NCI-H146 (cell line): ENCODE results near the gene POMT1.

Experiments used
- DNase-seq: peaks from one replicate; lab custom pipeline; 2025; lab: John Stamatoyannopoulos, UW

The POMT1 gene

DNA sequence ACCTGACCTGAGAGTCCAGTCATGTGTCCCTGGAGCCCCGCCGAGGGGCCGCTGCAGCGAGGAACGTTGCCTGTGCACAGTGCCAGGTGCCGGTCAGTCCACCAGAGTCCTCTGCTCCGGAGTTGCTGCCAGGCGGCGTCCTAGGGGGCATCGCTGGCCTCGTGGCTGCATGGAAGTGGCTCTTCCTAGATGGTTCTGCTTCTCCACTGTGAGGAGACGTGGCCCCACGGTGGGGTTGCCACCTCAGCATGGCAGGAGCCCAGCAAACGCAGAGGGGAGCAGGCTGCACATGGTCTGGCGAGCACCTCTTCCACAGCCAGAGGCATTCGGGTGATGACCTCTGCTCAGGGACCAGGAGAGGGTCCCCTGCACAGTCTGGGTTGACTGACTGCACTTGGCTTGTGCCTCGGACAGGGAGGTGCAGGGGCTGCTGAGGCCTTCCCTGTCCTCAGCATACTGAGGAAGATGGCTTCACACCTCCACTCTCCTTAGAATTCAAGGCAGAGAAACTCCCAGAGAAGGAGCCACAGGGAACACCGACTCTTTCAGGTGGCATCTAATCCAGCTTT, 25.9 kb upstream of the POMT1 start:
- no peak for DNase-seq

DNA sequence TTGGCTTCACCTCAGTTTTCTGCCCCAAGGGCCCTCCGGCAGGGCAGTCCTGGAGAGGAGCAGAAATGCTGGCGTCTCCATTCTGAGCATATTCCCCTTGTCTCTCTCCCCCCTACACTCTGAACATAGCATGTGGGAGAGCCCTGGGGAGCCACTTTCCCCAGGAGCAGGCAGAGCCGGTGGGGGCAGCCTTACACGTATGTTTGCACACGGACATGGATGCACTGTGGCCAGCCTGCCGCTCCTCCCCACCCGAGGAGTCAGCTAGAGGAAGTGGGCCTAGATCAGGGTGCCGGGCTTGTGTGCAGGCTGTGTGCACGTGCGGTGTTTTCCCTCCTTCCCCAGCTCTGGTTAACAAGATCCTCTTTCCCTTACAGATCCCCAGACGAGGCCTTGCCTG, 25.4 kb upstream of the POMT1 start:
- no peak for DNase-seq

DNA sequence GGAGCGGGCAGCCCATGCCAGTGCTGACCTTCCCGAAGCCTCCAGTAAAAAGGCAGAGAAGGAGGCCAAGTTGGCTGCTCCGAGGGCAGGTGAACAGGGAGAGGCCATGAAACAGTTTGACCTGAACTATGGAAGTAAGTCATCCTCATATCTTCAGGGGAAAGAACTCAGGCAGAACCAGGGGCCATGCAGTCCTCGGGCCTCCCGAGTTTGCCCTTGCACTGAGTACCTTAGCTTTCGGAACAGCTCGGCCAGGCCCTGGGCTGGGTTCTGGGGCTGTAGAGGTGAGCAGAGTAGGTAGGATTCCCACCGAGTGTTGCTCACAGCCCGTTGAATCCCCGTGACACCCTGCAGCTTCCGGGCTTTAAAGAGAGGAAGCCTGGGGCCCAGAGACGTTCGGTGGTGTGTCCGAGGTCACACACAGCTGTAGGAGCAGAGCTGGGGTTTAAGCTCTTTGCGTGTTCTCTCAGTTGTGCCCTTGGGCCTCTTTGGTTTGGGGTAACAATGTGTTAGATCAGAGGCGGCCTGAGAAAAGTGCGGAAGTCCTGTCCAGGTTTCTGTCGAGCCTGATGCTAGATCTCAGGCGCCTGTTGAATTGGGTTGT, 24.8 kb upstream of the POMT1 start:
- no peak for DNase-seq

DNA sequence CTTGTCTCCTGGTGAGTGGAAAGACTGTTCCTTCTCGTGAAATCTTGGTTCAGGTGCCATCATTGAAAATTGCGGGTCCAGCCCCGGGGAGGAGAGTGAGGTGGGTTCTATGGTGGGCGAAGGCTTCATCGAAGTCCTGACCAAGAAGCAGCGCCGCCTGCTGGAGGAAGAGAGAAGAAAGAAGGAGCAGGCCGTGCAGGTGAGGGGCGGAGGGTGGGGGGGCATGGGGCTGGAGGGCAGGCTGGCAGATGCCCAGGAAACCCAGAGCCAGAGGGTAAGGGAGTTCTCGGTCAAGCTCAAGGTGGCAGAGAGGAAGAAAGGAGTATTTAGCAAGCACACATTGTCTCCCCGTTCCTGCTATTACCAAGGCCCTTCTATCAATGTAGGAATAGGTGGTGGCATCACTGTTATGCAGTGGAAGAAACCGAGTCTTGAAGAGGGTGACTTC, 24.3 kb upstream of the POMT1 start:
- peak; percentile 15 for DNase-seq

DNA sequence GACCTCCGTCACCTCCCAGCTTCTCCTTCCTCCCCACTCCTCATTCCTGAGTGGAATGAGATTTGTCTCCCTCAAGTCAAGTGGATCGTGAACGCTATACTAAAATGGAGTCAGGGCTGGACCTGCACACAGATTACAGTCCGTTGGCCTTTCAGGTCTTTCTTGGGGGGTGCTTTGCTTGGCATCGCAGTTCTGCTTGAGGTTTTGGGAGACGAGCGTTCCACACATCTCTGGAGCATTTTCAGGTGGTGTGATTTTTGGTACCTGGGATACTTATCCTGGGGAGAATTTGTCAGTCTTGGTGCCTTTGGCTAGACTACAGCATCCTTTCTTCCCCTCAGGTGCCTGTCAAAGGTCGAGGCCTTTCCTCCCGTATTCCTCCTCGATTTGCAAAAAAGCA, 23.8 kb upstream of the POMT1 start:
- DNase-seq, result no peak

DNA sequence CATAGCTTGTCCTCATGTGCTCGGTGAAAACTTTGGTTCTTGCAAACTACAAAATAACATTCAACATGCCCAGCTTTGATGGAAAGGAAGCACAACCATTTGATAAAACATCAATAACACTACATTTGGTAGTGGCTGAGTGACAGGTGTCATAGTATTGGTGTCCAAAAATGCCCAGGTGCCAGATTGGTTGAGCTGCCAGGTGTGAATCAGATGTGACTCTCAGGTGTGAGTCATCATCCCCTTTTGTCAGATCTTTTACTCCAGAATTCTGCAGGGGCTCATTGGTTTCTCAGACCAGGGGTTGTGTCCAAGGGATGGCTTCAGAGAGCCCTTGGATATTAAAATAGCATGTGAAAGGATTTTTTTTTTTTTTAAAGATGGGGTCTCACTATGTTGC, 22.5 kb upstream of the POMT1 start:
- no peak for DNase-seq

DNA sequence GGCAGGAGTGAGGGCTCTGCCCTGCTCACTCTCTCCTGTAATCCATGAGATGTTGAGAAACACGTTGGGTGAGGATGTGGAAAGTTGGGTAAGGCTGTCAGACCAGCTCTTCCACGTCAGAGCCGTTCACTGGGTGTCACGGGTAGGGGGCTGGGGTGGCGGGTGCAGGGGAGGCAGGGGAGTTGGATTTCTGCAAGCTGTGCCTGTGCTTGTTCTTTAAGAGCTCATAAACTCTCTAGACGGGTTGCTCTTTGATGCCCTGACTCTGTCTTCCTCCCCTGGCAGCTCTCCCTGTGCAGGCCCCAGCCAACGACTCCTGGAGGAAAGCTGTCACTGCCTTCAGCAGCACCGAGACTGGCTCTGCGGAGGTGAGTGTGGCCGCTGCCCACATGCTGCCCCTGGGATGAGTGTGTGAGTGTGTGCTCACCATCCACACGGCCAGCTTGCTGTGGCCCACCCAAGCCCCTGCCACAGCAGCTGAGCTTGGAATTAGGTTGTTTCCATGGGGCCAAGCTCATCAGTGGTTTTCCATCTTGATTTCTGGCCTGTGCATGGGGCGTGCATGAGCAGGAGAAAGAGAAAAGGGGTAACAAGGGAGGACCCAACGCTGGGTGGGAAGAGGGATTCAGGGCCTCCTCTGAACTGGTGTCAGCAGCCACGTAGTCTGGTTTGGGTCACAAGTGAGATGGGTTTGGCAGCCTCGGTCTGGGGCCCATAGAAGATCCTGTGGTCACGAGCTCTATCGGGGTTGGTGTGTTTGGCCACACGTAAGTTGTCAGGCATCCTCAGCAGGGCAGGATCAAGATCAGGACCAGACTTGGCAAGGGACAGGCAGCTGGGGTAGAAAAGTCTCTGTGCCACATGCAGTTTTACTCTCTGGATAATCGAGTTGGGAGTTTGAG, 21.0 kb upstream of the POMT1 start:
- no peak for DNase-seq

DNA sequence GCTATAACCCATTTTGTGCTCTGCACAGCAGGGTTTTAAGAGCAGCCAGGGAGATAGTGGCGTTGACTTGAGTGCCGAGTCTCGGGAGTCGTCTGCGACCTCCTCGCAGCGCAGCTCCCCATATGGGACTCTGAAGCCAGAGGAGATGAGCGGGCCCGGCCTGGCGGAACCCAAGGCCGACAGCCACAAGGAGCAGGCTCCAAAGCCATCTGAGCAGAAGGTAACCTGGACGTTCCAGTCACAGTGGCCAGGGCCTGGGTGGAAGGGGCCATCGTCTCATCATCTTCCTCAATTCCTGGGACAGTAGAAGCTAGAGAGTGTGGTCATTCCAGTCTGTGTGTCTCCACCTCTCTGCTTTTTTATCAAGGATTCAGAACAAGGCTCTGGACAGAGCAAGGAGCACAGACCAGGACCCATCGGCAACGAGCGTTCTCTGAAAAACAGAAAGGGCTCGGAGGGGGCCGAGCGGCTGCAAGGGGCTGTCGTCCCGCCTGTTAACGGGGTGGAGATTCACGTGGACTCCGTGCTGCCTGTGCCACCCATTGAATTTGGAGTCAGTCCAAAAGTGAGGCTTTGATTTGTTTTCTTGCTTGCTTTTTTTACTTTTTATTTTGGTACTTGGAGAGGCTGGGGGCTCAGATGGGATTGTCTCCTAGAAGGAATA, 20.2 kb upstream of the POMT1 start:
- no peak for DNase-seq

DNA sequence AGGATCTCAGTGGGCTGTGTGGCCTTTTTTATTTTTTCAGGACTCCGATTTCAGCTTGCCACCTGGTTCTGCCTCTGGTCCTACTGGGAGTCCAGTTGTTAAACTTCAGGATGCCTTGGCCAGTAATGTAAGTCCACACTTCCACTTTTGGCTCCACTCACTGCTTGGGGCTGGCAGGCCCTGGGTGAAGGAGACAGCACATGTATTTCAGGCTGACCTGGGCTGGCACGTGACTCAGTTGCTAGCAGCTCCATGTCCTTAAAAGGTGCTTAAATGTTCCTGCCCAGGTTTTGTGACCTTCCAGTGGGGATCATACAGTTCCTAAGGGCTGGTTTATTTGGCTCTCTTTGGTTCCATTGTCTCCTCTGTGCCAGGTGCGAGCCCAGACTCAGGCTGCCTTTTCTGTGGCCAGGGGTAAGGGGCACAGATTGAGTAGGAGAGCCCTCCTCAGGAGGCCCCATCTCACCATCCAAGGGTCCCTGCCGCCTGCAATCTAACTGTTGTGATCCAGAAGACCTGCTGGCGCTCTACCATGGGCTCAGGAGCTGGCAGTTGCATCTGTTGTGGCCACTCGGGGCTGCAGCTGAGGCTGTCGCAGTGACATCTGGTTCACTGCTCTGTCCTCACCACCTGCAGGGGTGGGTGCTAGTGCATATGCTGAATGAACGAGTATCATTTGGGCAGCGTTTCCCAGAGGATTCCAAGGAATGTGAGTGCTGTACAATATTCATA, 19.2 kb upstream of the POMT1 start:
- DNase-seq, result no peak

DNA sequence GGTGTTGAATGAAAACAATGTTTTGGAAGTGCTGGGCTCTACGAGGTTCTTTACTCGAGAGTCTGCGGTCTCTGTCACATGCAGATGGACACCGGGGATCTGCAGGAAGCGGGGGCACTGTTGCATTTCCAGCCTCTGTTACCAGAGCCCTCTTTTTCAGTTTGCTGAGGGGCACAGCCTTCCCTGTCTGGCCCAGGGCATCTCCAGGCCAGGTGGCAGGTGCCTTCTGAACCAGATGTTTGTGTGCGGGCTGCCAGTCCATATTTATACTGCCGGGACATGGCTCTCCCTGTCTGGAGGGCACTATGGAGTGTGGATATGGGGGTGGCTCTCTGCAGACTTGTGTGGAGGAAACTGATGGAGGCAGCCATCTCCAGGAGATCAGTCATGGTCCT, 18.7 kb upstream of the POMT1 start:
- DNase-seq, result no peak

DNA sequence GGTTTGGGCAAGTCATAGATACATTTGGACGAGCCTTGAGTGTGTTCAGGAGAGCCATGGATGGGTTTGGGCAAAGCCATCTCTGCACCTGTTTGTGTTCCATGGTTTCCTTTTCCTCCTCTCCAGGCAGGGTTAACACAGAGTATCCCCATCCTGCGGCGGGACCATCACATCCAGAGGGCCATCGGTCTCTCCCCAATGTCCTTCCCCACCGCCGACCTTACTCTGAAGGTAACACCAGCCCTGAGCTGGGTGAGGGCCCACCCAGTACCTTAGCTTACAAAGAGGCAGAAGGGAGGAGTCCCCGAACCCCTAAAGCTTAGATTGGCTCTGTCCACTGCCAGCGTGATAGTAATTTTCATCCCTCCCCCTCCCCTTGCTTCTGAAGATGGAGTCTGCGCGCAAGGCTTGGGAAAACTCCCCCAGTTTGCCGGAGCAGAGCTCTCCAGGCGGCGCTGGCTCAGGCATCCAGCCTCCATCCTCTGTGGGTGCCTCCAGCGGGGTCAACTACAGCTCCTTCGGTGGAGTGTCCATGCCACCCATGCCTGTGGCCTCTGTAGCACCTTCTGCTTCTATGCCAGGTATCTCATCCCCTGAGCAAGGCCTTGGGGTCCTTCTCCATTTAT, 18.0 kb upstream of the POMT1 start:
- no peak for DNase-seq

DNA sequence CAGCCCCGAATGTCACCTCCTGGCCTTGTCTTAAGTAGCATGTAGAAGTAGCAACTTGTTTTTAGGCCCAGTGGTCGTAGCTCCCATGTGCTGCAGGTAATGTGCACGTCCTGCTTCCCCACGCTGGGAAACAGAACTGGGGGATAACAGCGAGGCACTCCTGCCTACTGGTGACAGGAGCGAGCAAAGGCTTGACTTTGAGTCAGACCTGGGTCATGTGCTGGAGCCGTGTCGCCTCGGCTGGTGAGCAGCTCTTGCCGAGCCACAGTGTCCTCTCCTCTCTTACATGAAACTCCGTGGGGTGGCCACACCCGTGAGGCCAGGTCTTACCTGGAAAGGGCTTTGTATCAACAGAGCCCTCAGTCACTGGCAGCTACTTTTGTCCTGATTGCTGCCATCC, 17.5 kb upstream of the POMT1 start:
- no peak for DNase-seq

DNA sequence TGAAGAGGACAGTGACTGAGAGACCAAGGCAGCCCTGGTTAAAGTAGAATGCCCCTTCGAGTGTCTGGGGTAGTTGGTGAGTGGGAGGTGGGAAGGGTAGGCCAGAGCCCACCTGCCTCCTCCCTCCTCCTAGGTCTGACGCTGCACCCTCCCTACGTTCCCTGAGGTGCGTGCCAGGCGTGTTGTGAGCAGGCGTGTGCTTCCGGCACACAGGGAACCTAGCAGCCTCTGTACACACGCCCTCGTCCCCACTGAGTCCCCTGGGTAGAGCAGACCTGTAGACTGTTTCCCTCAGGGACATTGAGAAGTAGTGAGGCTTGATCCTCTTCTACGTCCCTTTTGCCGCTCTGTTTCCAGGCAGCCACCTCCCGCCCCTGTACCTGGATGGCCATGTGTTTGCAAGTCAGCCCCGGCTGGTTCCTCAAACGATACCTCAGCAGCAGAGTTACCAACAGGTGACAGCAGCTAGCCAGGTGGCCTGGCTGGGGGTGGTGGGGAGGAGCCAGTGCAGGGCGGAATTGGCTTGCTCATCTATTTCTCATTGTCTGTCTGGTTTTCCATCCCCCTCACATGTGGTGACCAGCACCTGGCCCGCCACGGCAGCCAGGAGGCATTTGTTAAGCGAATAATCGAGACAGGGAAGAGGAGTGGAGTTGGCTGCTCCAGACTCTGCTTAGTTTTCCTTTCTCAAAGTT, 16.8 kb upstream of the POMT1 start:
- DNase-seq, result peak; percentile 81

DNA sequence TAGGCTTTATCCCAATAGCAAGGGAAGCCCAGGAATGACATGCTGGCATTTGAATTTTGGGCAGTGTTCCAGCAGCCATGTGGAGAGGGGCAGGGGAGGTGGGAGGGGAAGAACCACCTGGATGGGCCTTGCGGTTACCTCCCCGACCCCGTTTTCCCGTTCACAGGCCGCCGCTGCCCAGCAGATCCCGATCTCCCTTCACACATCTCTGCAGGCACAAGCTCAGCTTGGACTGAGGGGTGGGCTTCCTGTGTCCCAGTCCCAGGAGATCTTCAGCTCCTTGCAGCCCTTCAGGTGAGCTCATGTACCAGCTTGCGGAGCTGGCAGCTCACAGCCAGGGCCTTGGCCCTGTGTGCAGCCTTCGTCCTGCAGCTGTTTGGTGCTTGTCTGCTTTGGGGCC, 15.7 kb upstream of the POMT1 start:
- DNase-seq, result no peak

DNA sequence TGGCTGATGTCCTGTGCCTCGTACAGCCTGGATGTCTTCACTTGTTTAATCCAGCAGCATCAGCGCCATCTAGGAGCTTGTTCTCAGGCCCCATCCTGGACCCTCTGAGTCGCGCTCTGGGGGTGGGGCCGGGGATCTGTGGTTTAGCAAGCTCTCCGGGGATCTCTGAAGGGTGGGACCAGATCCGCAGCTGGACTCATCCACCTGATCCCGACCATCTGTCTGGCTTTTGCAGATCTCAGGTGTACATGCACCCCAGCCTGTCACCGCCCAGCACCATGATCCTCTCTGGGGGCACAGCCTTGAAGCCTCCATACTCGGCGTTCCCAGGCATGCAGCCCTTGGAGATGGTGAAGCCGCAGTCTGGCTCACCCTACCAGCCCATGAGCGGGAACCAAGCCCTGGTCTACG, 15.1 kb upstream of the POMT1 start:
- no peak for DNase-seq

DNA sequence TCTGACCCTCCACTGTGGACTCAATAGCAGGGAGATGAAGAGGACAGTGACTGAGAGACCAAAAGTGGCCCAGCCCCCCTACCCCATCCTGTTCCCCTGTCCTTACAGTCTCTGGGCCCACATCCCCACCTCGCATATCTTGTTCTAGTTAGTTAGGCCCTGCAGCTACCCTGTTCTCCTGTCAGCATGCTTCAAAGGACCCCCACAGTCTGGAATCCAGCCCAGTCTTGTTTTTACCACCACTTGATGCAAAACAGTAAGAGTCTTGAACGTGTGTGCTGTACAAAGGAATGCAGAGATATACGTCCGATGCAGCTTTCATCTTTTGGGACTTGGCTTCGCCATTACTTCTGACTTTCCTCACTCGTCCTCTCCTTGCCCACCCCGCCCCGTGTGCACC, 12.2 kb upstream of the POMT1 start:
- DNase-seq, result no peak

DNA sequence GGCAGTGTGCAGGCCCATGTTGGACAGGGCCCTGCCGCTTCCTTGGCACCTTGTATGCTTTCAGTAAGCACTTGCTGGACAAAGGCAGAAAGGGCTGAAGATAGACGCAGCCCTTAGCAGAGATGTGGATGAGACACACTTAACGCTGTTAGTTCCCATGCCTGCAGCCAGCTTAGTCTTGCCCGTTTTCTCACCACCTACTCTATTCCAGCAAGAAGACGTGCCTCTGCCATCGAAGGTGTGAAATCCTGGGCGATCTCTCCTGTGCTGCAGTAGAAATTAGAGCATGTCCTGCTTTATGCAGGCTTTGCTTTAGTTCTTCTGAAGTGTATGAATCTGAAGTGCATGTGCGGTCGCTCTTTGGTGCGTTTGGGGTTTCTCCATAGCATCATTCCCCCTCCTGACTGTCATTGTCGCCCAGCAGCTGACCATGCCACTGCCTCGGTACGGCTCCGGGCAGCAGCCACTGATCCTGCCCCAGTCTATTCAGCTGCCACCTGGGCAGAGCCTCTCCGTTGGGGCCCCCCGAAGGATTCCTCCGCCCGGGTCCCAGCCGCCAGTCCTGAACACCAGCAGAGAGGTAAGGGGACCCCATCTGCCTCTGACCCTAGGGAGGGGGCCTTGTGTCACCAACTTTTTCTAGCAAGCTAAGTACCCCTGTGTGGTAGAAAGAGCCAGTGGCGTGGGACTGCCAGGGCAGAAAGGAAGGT, 11.6 kb upstream of the POMT1 start:
- DNase-seq, result no peak

DNA sequence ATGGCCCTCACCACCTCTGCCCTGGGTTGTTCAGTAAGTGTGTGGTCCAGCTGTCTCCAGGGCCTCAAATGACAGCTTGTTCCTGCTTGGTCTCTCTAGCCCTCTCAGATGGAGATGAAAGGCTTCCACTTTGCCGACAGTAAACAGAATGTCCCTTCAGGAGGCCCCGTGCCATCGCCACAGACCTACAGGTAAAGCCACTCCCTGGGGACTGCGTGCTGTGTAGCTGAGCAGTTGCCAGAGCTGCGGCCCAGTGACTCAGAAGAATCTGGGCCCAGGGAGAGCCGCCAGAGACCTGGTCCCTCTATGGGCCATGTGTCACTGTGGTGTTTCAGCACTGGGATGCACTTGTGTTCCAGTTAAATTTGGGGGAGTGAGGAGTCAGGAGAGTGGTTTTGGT, 10.6 kb upstream of the POMT1 start:
- DNase-seq, result no peak

DNA sequence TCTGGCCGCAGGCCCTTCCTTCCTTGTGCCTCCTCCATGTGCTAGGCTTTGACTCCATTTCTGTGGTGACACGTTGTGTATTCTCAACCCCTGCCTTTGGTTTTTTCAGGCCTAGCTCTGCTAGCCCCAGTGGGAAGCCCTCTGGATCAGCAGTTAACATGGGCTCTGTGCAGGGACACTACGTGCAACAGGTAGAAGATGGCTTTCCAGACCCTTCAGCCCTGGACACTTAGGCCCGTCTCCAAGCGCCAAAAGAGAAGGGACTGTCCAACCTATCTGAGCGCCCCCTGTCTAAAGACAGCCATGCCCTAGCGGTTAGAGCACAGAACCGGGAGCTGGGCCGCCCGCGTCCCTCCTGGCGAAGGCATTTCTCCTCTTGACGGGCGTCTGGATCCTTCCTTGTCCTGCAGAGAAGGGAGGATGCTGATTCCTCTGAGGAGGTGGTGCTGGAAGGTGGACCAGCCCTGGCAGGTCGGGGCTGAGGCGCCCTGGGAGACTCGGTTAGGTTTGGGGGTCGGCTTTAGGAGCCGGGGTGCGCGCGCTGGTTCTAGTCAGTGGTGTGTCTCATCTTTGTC, 8.3 kb upstream of the POMT1 start:
- DNase-seq, result no peak

DNA sequence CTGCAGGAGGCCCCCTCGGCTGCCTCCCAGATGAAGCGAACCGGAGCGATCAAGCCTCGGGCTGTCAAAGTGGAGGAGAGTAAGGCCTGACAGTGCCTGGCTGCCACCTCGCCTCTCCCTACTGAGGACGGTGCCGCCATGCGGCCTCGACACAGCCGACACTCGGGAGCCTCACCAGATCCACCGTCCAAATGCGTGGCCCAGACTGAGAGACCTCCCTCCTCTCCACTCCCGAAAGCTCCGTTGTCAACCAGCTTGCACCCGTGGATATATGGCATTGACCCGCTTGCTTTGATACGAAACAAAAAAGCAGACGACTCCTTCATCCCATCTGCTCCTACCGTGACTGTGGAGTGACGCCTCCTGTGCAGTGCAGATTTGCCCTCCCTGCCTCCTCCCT, 6.9 kb upstream of the POMT1 start:
- DNase-seq, result no peak
